ENCODE measurements around the gene ASGR2. TPM values are rescaled to one million over a fixed set of nuclear protein-coding genes. Genes with fewer than 3 reads are reported as not detected.
"Not testable (repeated sequence)": the region's sequence is repeated elsewhere in the genome, so short reads cannot be mapped to it uniquely, and the experiment has no call there.

ASGR2 gene
- total RNA-seq, 1 donor from 2014 or later, result not detected

- no peaks in the 10 kb centered on the region for H3K9me3 ChIP-seq
- intact Hi-C loops (cut with DNase I), result no loop called here
- no peaks in the 10 kb centered on the region for H3K36me3 ChIP-seq
- no peaks in the 10 kb centered on the region for H3K4me1 ChIP-seq
- TF ChIP-seq CTCF (IDR thresholded peaks at IDR 0.05), result no peak
- no peak overlapping the region for H3K27ac ChIP-seq
- H3K27me3 ChIP-seq, result no peaks in the 10 kb centered on the region
- DNase-seq (ENCODE audit: low spot score in 2 of 2), result no peak
- H3K4me3 ChIP-seq, result no peak overlapping the region
Observed at GRCh38 chr17:7122381-7122780, 7.8 kb upstream of the ASGR2 start.

GRCh38 chr17:7120635-7121034 is 6.0 kb upstream of the ASGR2 start:
- H3K4me1 ChIP-seq; H3K36me3 ChIP-seq; intact Hi-C loops (cut with DNase I); H3K27me3 ChIP-seq; DNase-seq (ENCODE audit: low spot score in 2 of 2); H3K9me3 ChIP-seq; H3K4me3 ChIP-seq: not testable (repeated sequence)
- H3K27ac ChIP-seq, result peak overlapping the region in 1 of 2 donors; percentile 28

DNA sequence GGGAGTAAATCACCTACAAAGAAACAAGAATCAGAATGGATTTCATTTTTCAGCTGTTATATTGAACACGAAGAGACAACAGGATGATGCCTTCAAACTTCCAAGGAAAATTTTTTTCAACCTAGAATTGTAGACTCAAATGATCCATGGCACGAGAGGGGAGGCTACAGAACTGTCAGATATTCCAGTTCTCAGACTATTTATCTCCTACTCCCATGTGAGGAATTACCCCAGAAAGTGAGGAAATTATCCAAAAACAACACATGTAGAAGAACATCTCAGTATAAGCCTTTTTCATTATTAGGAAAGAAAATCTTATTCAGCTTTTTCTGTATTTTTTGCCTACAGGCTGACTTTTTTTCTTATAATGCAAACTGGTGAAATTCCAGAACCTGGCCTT is 5.5 kb upstream of the ASGR2 start:
- no peaks in the 10 kb centered on the region for H3K36me3 ChIP-seq
- H3K4me1 ChIP-seq, result no peaks in the 10 kb centered on the region
- H3K9me3 ChIP-seq, result no peaks in the 10 kb centered on the region
- H3K27ac ChIP-seq, result no peak overlapping the region
- H3K27me3 ChIP-seq, result no peaks in the 10 kb centered on the region
- DNase-seq (ENCODE audit: low spot score in 2 of 2), result no peak
- no peak for TF ChIP-seq CTCF (IDR thresholded peaks at IDR 0.05)
- intact Hi-C loops (cut with DNase I), result no loop called here
- H3K4me3 ChIP-seq, result no peak overlapping the region

GRCh38 chr17:7119314-7119713 is 4.7 kb upstream of the ASGR2 start:
- no peak overlapping the region for H3K4me3 ChIP-seq
- DNase-seq (ENCODE audit: low spot score in 2 of 2), result no peak
- intact Hi-C loops (cut with DNase I), result no loop called here
- no peak for TF ChIP-seq CTCF (IDR thresholded peaks at IDR 0.05)
- no peaks in the 10 kb centered on the region for H3K4me1 ChIP-seq
- no peaks in the 10 kb centered on the region for H3K9me3 ChIP-seq
- H3K27me3 ChIP-seq, result no peaks in the 10 kb centered on the region
- no peak overlapping the region for H3K27ac ChIP-seq
- H3K36me3 ChIP-seq, result no peaks in the 10 kb centered on the region

- Histone ChIP-seq H3K4me3 (no peak overlapping the region), H3K4me1 (no peaks in the 10 kb centered on the region), H3K27ac (no peak overlapping the region), H3K36me3 (no peaks in the 10 kb centered on the region), H3K9me3 (no peaks in the 10 kb centered on the region), H3K27me3 (no peaks in the 10 kb centered on the region)
- no peak for TF ChIP-seq CTCF (IDR thresholded peaks at IDR 0.05)
- intact Hi-C loops (cut with DNase I), result no loop called here
- no peak for DNase-seq (ENCODE audit: low spot score in 2 of 2)
Observed at GRCh38 chr17:7114875-7115614, 423 bp upstream of the ASGR2 start.

DNA sequence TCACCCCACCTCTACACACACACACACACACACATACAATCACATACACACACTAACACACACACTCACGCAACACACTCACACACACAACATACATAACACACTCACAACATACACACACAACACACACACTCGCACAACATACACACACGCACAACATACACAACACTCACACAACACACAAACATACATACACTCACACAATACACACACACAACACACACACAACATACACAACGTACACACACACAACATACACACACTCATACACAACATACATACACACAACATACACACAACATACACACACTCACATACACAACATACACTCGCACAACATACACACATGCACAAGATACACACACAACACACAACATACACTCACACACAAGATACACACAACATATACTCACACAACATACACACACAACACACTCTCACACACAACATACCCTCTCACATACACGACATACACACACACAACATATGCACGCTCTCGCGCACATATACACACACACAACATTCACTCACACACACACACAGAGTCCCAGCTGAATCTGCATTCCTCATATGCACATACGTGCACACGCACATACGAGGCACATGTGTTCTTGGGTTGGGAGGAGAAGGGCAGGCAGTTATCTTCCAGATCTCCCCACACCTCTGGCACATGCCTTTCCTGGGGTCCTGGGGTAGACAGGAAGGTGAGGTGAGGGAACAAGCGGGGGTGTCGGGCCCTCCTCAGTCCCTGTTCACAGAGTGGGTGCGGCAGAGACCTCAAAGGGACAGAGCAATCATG is 1.1 kb downstream of the ASGR2 start:
- no peak overlapping the region for H3K27ac ChIP-seq
- H3K9me3 ChIP-seq, result no peaks in the 10 kb centered on the region
- no peaks in the 10 kb centered on the region for H3K4me1 ChIP-seq
- no peak for TF ChIP-seq CTCF (IDR thresholded peaks at IDR 0.05)
- no peaks in the 10 kb centered on the region for H3K36me3 ChIP-seq
- intact Hi-C loops (cut with DNase I), result no loop called here
- H3K4me3 ChIP-seq, result no peak overlapping the region
- no peaks in the 10 kb centered on the region for H3K27me3 ChIP-seq
- DNase-seq (ENCODE audit: low spot score in 2 of 2), result no peak
